BJ (cell line): ENCODE data around the gene N4BP2. TPM values are rescaled to one million over a fixed set of nuclear protein-coding genes. Genes with fewer than 3 reads are reported as not detected.

Experiments
- CTCF ChIA-PET: fragments of 350-600 bp; formaldehyde crosslinking; extraction: SDS; loops from one replicate; lab custom pipeline; 2021; ENCODE audit warnings: antibody characterized with exemption, inconsistent platforms; lab: Yijun Ruan, JAX
- POLR2A ChIA-PET: fragments of 300-600 bp; sonication (Branson Sonifier 250); formaldehyde crosslinking; extraction: SDS; loops from one replicate; lab custom pipeline; 2021; ENCODE audit warnings: antibody characterized with exemption; lab: Charles Lee
- DNase-seq: peaks from one replicate; pipeline ENCODE4 v3.0.0-alpha.2; 2011; ENCODE audit warnings: low read depth
- H3K27me3 ChIP-seq: 2 replicates; pipeline ENCODE4 v1.6.0; 2011; ENCODE audit warnings: low read length; ENCODE audit not compliant: control insufficient read depth, insufficient read depth
- H3K36me3 ChIP-seq: 2 replicates; pipeline ENCODE4 v1.5.1; 2011; ENCODE audit warnings: low read length; ENCODE audit not compliant: control insufficient read depth, insufficient read depth
- H3K4me3 ChIP-seq: 2 replicates; pipeline ENCODE4 v1.5.1; 2011; ENCODE audit warnings: low read depth, mild to moderate bottlenecking, control low read depth, low read length
- CTCF ChIP-seq: IDR thresholded peaks from 2 replicates; pipeline ENCODE4 v1.5.1; 2011; ENCODE audit warnings: low read depth, mild to moderate bottlenecking, control low read depth, inconsistent platforms, low read length, moderate library complexity; ENCODE audit not compliant: insufficient read depth
- polyA plus RNA-seq: library from polyadenylated mRNA; depleted of rRNA; stranded (reverse); fragments of >200 nt; gene quantifications from 2 replicates; pipeline ENCODE4 v1.2.3, GENCODE V29; 2011; rRNA removed
- small RNA-seq: library from RNA; depleted of rRNA; stranded (forward); fragments of <200 nt; gene quantifications from one replicate; pipeline ENCODE3, GENCODE V24; 2012; ENCODE audit warnings: low replicate concordance, low read depth; ENCODE audit not compliant: insufficient read length

The N4BP2 gene
- polyA plus RNA-seq, 1 experiment: 1.5 TPM

GRCh38 chr4:40205259-40206198, 148.9 kb downstream of the N4BP2 start:
- CTCF ChIA-PET: interaction anchor here (1.1 kb wide), 1 partner anchor 18 kb away, joined by 3 read pairs; no protein-coding TSS in a partner anchor

DNA sequence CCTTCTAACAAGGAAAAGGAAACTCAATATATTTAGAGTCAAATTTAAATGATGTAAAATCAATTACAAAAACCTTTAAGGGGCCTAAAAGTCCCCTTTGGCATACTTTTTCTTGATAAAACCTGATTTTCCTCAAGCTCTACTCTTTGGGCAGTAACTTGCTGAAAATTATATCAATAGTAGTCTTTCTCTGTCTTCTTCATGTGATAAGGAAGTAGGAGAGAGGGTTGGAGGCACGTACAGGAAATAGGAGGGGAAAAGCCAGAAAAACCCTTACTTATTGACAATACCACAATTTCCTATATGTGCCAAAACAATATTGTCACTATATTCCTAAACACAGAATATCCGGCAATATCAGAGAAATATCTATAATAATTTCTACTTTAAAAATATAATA, 149.8 kb downstream of the N4BP2 start:
- ChIA-PET POLR2A (no interaction called here), CTCF (no interaction called here)
- TF ChIP-seq CTCF: no peak
- H3K36me3 ChIP-seq: no peaks in the 10 kb centered on the region
- 0 out of 2 replicates have a peak, but pooled peaks cover 5% of the 10 kb centered on the region for H3K27me3 ChIP-seq
- no peak for DNase-seq
- H3K4me3 ChIP-seq: no peak overlapping the region

More at GRCh38 chr4:40205259-40206198, 148.9 kb downstream of the N4BP2 start:
- H3K4me3 ChIP-seq: no peak overlapping the region
- POLR2A ChIA-PET: no interaction called here
- TF ChIP-seq CTCF: no peak
- DNase-seq: no peak
- 0 out of 2 replicates have a peak, but pooled peaks cover 5% of the 10 kb centered on the region for H3K27me3 ChIP-seq
- no peaks in the 10 kb centered on the region for H3K36me3 ChIP-seq

Small RNAs within 50 kb of the gene (small RNA-seq; reads per million reads assigned to genes)
- gene AC095057.1: not detected
- gene RF00432: not detected
- gene RNU6-1112P: not detected

Other genes starting within 250 kb of the N4BP2 start
- gene PDS5A, start 78.9 kb upstream of the N4BP2 start, polyA plus RNA-seq: 17.8 and 37.7 TPM in 2 replicates
- gene RHOH, start 140.2 kb downstream of the N4BP2 start, polyA plus RNA-seq: not detected in 2 replicates